ENCODE measurements around the gene PCYT1A. TPM values are rescaled to one million over a fixed set of nuclear protein-coding genes. Genes with fewer than 3 reads are reported as not detected.
"Not testable (repeated sequence)": the region's sequence is repeated elsewhere in the genome, so short reads cannot be mapped to it uniquely, and the experiment has no call there.

Gene PCYT1A
- total and polyA plus RNA-seq, 3 experiments from 2014 or later = 20.0 to 61.0 (median 60.1) TPM

DNA sequence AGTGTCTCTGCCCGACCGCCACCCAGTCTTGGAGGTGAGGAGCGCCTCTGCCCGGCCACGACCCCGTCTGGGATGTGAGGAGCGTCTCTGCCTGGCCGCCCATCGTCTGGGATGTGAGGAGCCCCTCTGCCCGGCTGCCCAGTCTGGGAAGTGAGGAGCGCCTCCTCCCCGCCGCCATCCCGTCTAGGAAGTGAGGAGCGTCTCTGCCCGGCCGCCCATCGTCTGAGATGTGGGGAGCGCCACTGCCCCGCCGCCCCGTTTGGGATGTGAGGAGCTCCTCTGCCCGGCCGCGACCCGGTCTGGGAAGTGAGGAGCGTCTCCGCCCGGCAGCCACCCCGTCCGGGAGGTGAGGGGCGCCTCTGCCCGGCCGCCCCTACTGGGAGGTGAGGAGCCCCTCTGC lies 43.4 kb downstream of the PCYT1A start:
- H3K9me3 ChIP-seq (ENCODE audit: low read length); CTCF ChIA-PET; H3K4me3 Mint-ChIP-seq; H3K4me3 ChIP-seq (ENCODE audit: low read length); H3K27ac ChIP-seq (ENCODE audit: low read depth, low read length); H3K27me3 Mint-ChIP-seq; H3K27ac Mint-ChIP-seq; DNase-seq; H3K4me1 Mint-ChIP-seq; POLR2A ChIA-PET; H3K9me3 Mint-ChIP-seq; H3K27me3 ChIP-seq (ENCODE audit: insufficient read depth, low read length, poor library complexity, severe bottlenecking); H3K4me1 ChIP-seq (ENCODE audit: insufficient read depth, low read length): not testable (repeated sequence)
- H3K36me3 Mint-ChIP-seq = peaks cover 3 to 64% (median 17%) of the 10 kb centered on the region in 3 donors
- H3K36me3 ChIP-seq (ENCODE audit: insufficient read depth, low read length) = peaks cover 37% of the 10 kb centered on the region

DNA sequence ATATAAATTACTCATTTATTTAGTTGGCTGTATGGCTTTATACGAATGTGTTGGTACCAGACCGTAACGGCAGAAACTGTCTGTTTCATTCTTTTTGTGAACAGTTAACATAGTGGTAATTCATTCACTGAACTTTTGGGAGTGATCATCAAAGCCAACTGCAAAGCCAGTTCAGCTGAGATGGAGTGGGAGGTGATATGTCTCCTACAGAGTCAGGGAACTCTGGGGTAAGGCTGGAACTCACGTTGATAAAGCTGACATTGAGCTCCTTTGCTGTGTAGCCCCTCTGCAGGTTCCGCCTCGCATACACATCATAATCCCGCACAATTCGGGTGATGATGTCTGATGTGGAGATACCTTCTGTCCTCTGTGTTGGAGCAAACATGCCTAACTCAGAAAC lies 45.8 kb downstream of the PCYT1A start:
- peaks cover 3 to 75% (median 27%) of the 10 kb centered on the region in 3 donors for H3K36me3 Mint-ChIP-seq
- POLR2A ChIA-PET = no interaction called here

DNA sequence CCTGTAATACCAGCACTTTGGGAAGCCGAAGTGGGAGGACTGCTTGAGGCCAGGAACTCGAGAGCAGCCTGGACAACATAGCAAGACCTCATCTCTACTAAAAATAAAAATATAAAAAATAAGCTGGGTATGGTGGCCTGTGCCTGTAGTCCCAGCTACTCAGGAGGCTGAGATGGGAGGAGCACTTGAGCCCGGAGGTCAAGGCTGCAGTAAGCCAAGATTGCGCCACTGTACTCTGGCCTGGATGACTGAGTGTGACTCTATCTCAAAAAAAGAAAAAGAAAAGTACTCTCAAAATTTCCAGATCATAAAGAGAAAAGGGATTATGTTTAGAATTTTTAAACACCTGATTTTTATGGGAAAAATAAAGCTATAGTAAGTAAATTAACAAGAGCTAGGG lies 47.1 kb downstream of the PCYT1A start:
- ChIA-PET CTCF (interaction anchor here (0.9 kb wide), 1 partner anchor 17 kb away, joined by 3 read pairs; no protein-coding TSS in a partner anchor), POLR2A (interaction anchor here (0.6 kb wide), 1 partner anchor 1716 kb away, joined by 3 read pairs; no protein-coding TSS in a partner anchor)
- no peaks in the 10 kb centered on the region for H3K27me3 ChIP-seq (ENCODE audit: insufficient read depth, low read length, poor library complexity, severe bottlenecking)
- no peaks in the 10 kb centered on the region for H3K27me3 Mint-ChIP-seq
- no peak overlapping the region for H3K4me3 Mint-ChIP-seq
- no peaks in the 10 kb centered on the region for H3K9me3 ChIP-seq (ENCODE audit: low read length)
- H3K4me1 Mint-ChIP-seq = peaks cover 4 to 16% (median 12%) of the 10 kb centered on the region in 3 donors
- H3K9me3 Mint-ChIP-seq = no peaks in the 10 kb centered on the region
- H3K27ac ChIP-seq (ENCODE audit: low read depth, low read length) = no peak overlapping the region
- H3K36me3 Mint-ChIP-seq = peaks cover 3 to 70% (median 26%) of the 10 kb centered on the region in 3 donors
- H3K36me3 ChIP-seq (ENCODE audit: insufficient read depth, low read length) = peaks cover 33% of the 10 kb centered on the region
- peak overlapping the region in 1 of 8 donors; percentile 81 for H3K27ac Mint-ChIP-seq
- no peak for DNase-seq
- no peaks in the 10 kb centered on the region for H3K4me1 ChIP-seq (ENCODE audit: insufficient read depth, low read length)
- no peak overlapping the region for H3K4me3 ChIP-seq (ENCODE audit: low read length)

More for the DNA sequence above, 45.8 kb downstream of the PCYT1A start:
- CTCF ChIA-PET = no interaction called here
- Histone ChIP-seq H3K9me3 (ENCODE audit: low read length) (no peaks in the 10 kb centered on the region), H3K27ac (ENCODE audit: low read depth, low read length) (no peak overlapping the region), H3K27me3 (ENCODE audit: insufficient read depth, low read length, poor library complexity, severe bottlenecking) (no peaks in the 10 kb centered on the region), H3K4me3 (ENCODE audit: low read length) (no peak overlapping the region), H3K36me3 (ENCODE audit: insufficient read depth, low read length) (peaks cover 40% of the 10 kb centered on the region), H3K4me1 (ENCODE audit: insufficient read depth, low read length) (no peaks in the 10 kb centered on the region)
- peaks cover 4 to 12% (median 10%) of the 10 kb centered on the region in 3 donors for H3K4me1 Mint-ChIP-seq
- no peaks in the 10 kb centered on the region for H3K9me3 Mint-ChIP-seq
- DNase-seq = no peak
- H3K27me3 Mint-ChIP-seq = no peaks in the 10 kb centered on the region
- H3K4me3 Mint-ChIP-seq = no peak overlapping the region
- no peak overlapping the region for H3K27ac Mint-ChIP-seq

DNA sequence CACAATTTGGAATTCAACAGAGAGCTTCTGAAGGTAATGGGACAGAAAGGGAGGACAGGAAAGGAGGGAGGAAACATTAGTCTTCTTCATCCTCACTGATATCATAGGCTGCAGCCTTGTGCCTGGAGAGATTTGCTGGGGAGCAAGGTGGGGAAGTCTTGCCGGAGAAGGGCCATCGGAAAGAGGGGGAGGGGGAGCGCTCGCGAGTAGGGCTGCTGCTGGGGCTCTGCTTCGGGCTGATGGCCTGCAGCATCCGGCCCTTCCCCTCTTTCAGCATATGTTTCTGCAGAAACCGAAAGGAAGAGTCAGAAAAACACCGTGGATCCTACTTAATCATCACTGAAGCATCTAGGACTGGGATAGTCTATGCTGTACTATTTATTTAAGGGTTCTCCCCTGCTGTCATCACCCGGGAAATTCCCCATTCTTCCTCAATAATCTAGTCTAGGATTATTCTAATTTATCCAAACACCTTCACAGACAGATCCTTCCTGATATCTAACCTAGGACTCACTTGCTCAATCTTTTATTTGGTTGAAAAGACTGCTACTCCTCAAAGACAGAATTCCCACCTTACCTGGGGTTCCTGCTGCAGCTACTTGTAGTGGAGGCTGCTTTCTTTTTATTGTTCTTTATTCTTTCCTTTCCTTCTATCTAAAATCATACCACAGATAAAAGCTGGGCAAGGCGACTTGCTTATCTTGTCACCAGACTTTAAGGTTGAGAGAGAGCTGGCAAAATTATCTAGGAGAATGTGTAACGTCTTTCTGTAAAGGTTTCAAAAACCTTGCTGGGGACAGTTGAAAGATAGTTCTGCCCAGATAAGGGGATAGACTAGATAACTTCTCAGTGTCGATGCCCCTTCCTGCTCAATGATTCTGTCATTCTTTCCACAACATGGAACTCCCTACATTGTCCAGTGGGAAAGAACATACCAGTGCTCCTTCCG lies 48.6 kb downstream of the PCYT1A start:
- H3K4me1 ChIP-seq (ENCODE audit: insufficient read depth, low read length) = no peaks in the 10 kb centered on the region
- no peak overlapping the region for H3K27ac ChIP-seq (ENCODE audit: low read depth, low read length)
- Mint-ChIP-seq H3K4me3 (no peak overlapping the region), H3K27ac (peak overlapping the region in 2 of 8 donors; percentile 60 to 77), H3K27me3 (no peaks in the 10 kb centered on the region), H3K4me1 (peaks cover 4 to 16% (median 12%) of the 10 kb centered on the region in 3 donors), H3K9me3 (no peaks in the 10 kb centered on the region), H3K36me3 (peaks cover 3 to 67% (median 25%) of the 10 kb centered on the region in 3 donors)
- H3K4me3 ChIP-seq (ENCODE audit: low read length) = no peak overlapping the region
- CTCF ChIA-PET = interaction anchor here (1.5 kb wide), 1 partner anchor 59 kb away, joined by 3 read pairs; no protein-coding TSS in a partner anchor
- POLR2A ChIA-PET = no interaction called here
- peaks cover 33% of the 10 kb centered on the region for H3K36me3 ChIP-seq (ENCODE audit: insufficient read depth, low read length)
- no peaks in the 10 kb centered on the region for H3K9me3 ChIP-seq (ENCODE audit: low read length)
- no peak for DNase-seq
- H3K27me3 ChIP-seq (ENCODE audit: insufficient read depth, low read length, poor library complexity, severe bottlenecking) = no peaks in the 10 kb centered on the region

DNA sequence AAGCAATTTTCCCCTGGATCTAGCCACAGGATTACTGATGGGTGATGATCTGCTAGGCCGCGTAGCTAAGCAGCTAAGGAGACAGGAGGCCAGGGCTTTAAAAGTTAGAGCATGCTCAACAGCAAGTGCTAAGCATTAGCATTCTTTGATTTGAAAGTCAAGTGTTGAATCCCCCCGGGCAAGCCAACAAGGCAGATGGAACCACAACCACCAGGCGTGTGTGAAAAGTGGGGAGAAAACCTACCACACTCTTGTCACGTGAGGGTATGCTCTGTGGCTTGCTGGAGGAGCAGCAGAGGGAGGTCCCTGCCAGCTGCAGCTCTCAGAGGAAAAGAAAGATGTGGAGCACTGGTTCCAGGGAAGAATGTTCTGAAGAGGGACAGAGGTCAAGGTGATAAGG lies 50.3 kb downstream of the PCYT1A start:
- Histone ChIP-seq H3K36me3 (ENCODE audit: insufficient read depth, low read length) (peaks cover 29% of the 10 kb centered on the region), H3K27me3 (ENCODE audit: insufficient read depth, low read length, poor library complexity, severe bottlenecking) (no peaks in the 10 kb centered on the region), H3K4me3 (ENCODE audit: low read length) (no peak overlapping the region), H3K27ac (ENCODE audit: low read depth, low read length) (no peak overlapping the region), H3K4me1 (ENCODE audit: insufficient read depth, low read length) (no peaks in the 10 kb centered on the region), H3K9me3 (ENCODE audit: low read length) (no peaks in the 10 kb centered on the region)
- no peaks in the 10 kb centered on the region for H3K27me3 Mint-ChIP-seq
- no peaks in the 10 kb centered on the region for H3K9me3 Mint-ChIP-seq
- H3K27ac Mint-ChIP-seq = peak overlapping the region in 7 of 8 donors; percentile 1 to 90 (median 60)
- ChIA-PET POLR2A (no interaction called here), CTCF (interaction anchor here (1.5 kb wide), 1 partner anchor 58 kb away, joined by 3 read pairs; no protein-coding TSS in a partner anchor)
- no peak overlapping the region for H3K4me3 Mint-ChIP-seq
- no peak for DNase-seq
- H3K36me3 Mint-ChIP-seq = peaks cover 3 to 57% (median 22%) of the 10 kb centered on the region in 3 donors
- peaks cover 4 to 16% (median 12%) of the 10 kb centered on the region in 3 donors for H3K4me1 Mint-ChIP-seq

DNA sequence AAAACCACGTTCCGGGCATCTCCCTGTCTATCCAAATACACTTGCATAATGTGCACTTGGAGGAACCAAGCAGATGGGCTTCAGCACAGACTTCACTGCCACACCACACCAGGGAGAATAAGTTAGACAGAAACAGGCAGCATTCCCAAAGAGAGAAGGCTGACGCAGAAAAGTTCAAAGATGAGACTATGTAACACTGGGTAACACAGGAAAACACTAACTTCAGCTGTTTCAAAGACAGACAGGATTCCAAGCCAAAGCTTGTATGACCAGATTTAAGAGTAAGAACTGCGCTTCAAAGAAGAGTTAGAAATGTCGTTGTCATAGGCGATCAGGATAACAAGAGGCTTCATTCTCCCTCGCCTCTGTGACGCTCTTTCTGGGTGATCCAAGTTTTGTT lies 51.3 kb downstream of the PCYT1A start:
- DNase-seq = no peak
- CTCF ChIA-PET = no interaction called here
- H3K9me3 Mint-ChIP-seq = no peaks in the 10 kb centered on the region
- Histone ChIP-seq H3K27me3 (ENCODE audit: insufficient read depth, low read length, poor library complexity, severe bottlenecking) (no peaks in the 10 kb centered on the region), H3K4me3 (ENCODE audit: low read length) (no peak overlapping the region), H3K36me3 (ENCODE audit: insufficient read depth, low read length) (peaks cover 20% of the 10 kb centered on the region), H3K4me1 (ENCODE audit: insufficient read depth, low read length) (no peaks in the 10 kb centered on the region), H3K27ac (ENCODE audit: low read depth, low read length) (no peak overlapping the region), H3K9me3 (ENCODE audit: low read length) (no peaks in the 10 kb centered on the region)
- H3K27me3 Mint-ChIP-seq = no peaks in the 10 kb centered on the region
- H3K4me1 Mint-ChIP-seq = peaks cover 4 to 16% (median 12%) of the 10 kb centered on the region in 3 donors
- POLR2A ChIA-PET = no interaction called here
- no peak overlapping the region for H3K4me3 Mint-ChIP-seq
- H3K36me3 Mint-ChIP-seq = peaks cover under 1 to 47% (median 17%) of the 10 kb centered on the region in 3 donors
- H3K27ac Mint-ChIP-seq = peak overlapping the region in 2 of 8 donors; percentile 5 to 42

DNA sequence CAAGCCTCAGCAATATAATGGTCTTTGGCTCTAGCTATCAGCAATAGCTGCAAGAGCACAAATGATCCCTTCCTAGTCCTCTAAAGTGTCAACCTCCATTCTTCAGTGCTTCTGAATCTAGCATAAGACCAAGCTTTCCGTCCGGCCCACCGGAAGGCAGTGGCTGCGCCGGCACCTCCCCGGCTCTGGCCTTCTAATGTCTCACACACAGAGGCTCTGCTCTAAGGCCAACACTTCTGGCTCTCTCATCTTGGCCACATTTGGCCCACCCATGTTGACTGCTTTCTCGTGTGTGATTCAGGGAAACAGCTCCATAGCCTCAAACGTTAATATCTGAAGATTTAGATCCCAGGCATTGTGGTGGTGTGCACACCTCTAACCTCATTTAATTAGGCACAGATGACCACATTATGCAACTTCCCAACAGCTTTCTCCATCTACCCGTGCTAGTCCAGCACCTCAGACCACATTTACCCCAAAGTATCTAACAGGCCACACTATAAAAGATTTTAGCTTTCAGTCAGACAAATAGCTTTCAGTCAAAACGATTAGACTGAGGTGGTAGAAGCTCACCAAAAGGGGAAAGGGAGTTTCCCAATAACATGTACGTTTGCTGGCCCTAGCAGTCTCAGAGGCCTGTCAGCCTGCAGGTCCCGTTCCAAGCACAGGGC lies 51.9 kb downstream of the PCYT1A start:
- no peak overlapping the region for H3K27ac ChIP-seq (ENCODE audit: low read depth, low read length)
- peaks cover 4 to 16% (median 12%) of the 10 kb centered on the region in 3 donors for H3K4me1 Mint-ChIP-seq
- no peaks in the 10 kb centered on the region for H3K4me1 ChIP-seq (ENCODE audit: insufficient read depth, low read length)
- ChIA-PET CTCF (interaction anchor here (1.0 kb wide), 1 partner anchor 23 kb away, joined by 3 read pairs; no protein-coding TSS in a partner anchor), POLR2A (no interaction called here)
- DNase-seq = no peak
- H3K27me3 Mint-ChIP-seq = no peaks in the 10 kb centered on the region
- peak overlapping the region in 7 of 8 donors; percentile 8 to 59 (median 20) for H3K27ac Mint-ChIP-seq
- peaks cover 0 to 44% (median 16%) of the 10 kb centered on the region in 3 donors for H3K36me3 Mint-ChIP-seq
- no peaks in the 10 kb centered on the region for H3K27me3 ChIP-seq (ENCODE audit: insufficient read depth, low read length, poor library complexity, severe bottlenecking)
- no peak overlapping the region for H3K4me3 ChIP-seq (ENCODE audit: low read length)
- no peak overlapping the region for H3K4me3 Mint-ChIP-seq
- no peaks in the 10 kb centered on the region for H3K9me3 ChIP-seq (ENCODE audit: low read length)
- H3K9me3 Mint-ChIP-seq = no peaks in the 10 kb centered on the region
- peaks cover 18% of the 10 kb centered on the region for H3K36me3 ChIP-seq (ENCODE audit: insufficient read depth, low read length)

All from CD8-positive, alpha-beta memory T cell (primary cell).